ENCODE data around the gene PSME1. TPM values are rescaled to one million over a fixed set of nuclear protein-coding genes. Genes with fewer than 3 reads are reported as not detected.

The PSME1 gene
- total and polyA plus RNA-seq, 4 donors = 63.3 to 237 (median 101) TPM

- TF ChIP-seq GABPA (IDR thresholded peaks at IDR 0.05 in 1 of 2, conservative IDR thresholded peaks at IDR 0.05 in 1 of 2) (no peak), NR2F2 (IDR thresholded peaks at IDR 0.05) (no peak), JUND (IDR thresholded peaks at IDR 0.05) (no peak), REST (IDR thresholded peaks at IDR 0.05) (no peak), YY1 (IDR thresholded peaks at IDR 0.05) (no peak)
- Histone ChIP-seq H3K4me1 (ENCODE audit: control insufficient read depth in 4 of 4, insufficient read depth in 4 of 4, low read length in 3 of 4) (peaks cover 8 to 35% (median 29%) of the 10 kb centered on the region in 4 donors), H3K4me3 (ENCODE audit: low read depth in 1 of 3, low read length in 3 of 3) (no peak overlapping the region), H3K9ac (ENCODE audit: low read depth in 1 of 2, low read length in 2 of 2) (no peak overlapping the region), H3K36me3 (ENCODE audit: control insufficient read depth in 4 of 4, insufficient read depth in 3 of 4, low read depth in 1 of 4, low read length in 3 of 4) (peaks cover 29 to 56% (median 43%) of the 10 kb centered on the region in 4 donors), H3K27me3 (ENCODE audit: control insufficient read depth in 4 of 4, insufficient read depth in 4 of 4, low read length in 3 of 4) (no peaks in the 10 kb centered on the region), H3K9me3 (ENCODE audit: control insufficient read depth in 4 of 4, low read length in 3 of 4) (no peaks in the 10 kb centered on the region), H3K27ac (ENCODE audit: low read depth in 1 of 2, low read length in 2 of 2) (peak overlapping the region; percentile 71 to 91)
- WGBS = 90% methylated on average over 11 of the region's 11 CpGs
- DNase-seq (ENCODE audit: low spot score) = no peak
Measured at GRCh38 chr14:24159777-24160498, 23.9 kb downstream of the PSME1 start.

- H3K9me3 ChIP-seq (ENCODE audit: control insufficient read depth in 4 of 4, low read length in 3 of 4) = no peaks in the 10 kb centered on the region
- H3K4me1 ChIP-seq (ENCODE audit: control insufficient read depth in 4 of 4, insufficient read depth in 4 of 4, low read length in 3 of 4) = peaks cover 8 to 35% (median 29%) of the 10 kb centered on the region in 4 donors
- 94% methylated on average over 4 of the region's 4 CpGs for WGBS
- H3K9ac ChIP-seq (ENCODE audit: low read depth in 1 of 2, low read length in 2 of 2) = no peak overlapping the region
- no peaks in the 10 kb centered on the region for H3K27me3 ChIP-seq (ENCODE audit: control insufficient read depth in 4 of 4, insufficient read depth in 4 of 4, low read length in 3 of 4)
- H3K27ac ChIP-seq (ENCODE audit: low read depth in 1 of 2, low read length in 2 of 2) = peak overlapping the region; percentile 71 to 91
- TF ChIP-seq EGR1 (IDR thresholded peaks at IDR 0.05; ENCODE audit: low read depth in 2 of 2) (no peak), REST (IDR thresholded peaks at IDR 0.05) (no peak), CTCF (IDR thresholded peaks at IDR 0.05; ENCODE audit: low read depth, low read length, missing input control) (no peak), ZBTB33 (IDR thresholded peaks at IDR 0.05) (no peak), ATF3 (IDR thresholded peaks at IDR 0.05) (no peak), JUND (IDR thresholded peaks at IDR 0.05) (no peak), SP1 (IDR thresholded peaks at IDR 0.05) (no peak), TAF1 (conservative IDR thresholded peaks at IDR 0.05) (no peak), HNF4A (conservative IDR thresholded peaks at IDR 0.05) (no peak), NR2F2 (IDR thresholded peaks at IDR 0.05) (no peak), HNF4G (IDR thresholded peaks at IDR 0.05) (no peak), RXRA (IDR thresholded peaks at IDR 0.05) (no peak), MAX (IDR thresholded peaks at IDR 0.05) (no peak), YY1 (IDR thresholded peaks at IDR 0.05) (no peak)
- H3K36me3 ChIP-seq (ENCODE audit: control insufficient read depth in 4 of 4, insufficient read depth in 3 of 4, low read depth in 1 of 4, low read length in 3 of 4) = peaks cover 25 to 56% (median 43%) of the 10 kb centered on the region in 4 donors
- no peak for DNase-seq (ENCODE audit: low spot score)
- H3K4me3 ChIP-seq (ENCODE audit: low read depth in 1 of 3, low read length in 3 of 3) = no peak overlapping the region
Measured at GRCh38 chr14:24160499-24160849, 24.5 kb downstream of the PSME1 start.
